Peyer's patch (tissue), 4 donors: ENCODE data around the gene ARSA. TPM values are rescaled to one million over a fixed set of nuclear protein-coding genes. Genes with fewer than 3 reads are reported as not detected.
A peak's percentile ranks its signal among the peaks of the same experiment; 100 is the strongest.
"Not testable (repeated sequence)": the region's sequence is repeated elsewhere in the genome, so short reads cannot be mapped to it uniquely, and the experiment has no call there.

Experiments used
- DNase-seq, 3 donors: peaks; one replicate each; pipeline ENCODE4 v3.0.0-alpha.2; 2017 to 2019
- H3K27ac ChIP-seq, 4 donors: fragments of 200-600 bp; sonication (generic); one replicate each; pipeline ENCODE4 v1.5.1; 2016 to 2019
- H3K27me3 ChIP-seq, 2 donors: fragments of 200-600 bp; sonication (generic); one replicate each; pipeline ENCODE4 v1.5.1; 2019
- H3K36me3 ChIP-seq, 3 donors: fragments of 200-600 bp; sonication (generic); one replicate each; pipeline ENCODE4 v1.5.1; 2016 to 2019
- H3K4me1 ChIP-seq, 4 donors: fragments of 200-600 bp; sonication (generic); one replicate each; pipeline ENCODE4 v1.5.1; 2016 to 2019
- H3K4me3 ChIP-seq, 4 donors: fragments of 200-600 bp; sonication (generic); 1 replicate in 3 of 4; 2 replicates in 1 of 4; pipeline ENCODE4 v1.5.1; 2016 to 2019; ENCODE audit warnings: mild to moderate bottlenecking in 1 of 4
- H3K9me3 ChIP-seq, 4 donors: fragments of 200-600 bp; sonication (generic); one replicate each; pipeline ENCODE4 v1.5.1; 2016 to 2019; ENCODE audit warnings: mild to moderate bottlenecking in 1 of 4
- POLR2A ChIP-seq, 2 donors: fragments of 450-650 bp; IDR thresholded peaks; one replicate each; pipeline ENCODE4 v1.5.1; 2017; ENCODE audit warnings: antibody characterized with exemption in 2 of 2, mild to moderate bottlenecking in 2 of 2, moderate library complexity in 2 of 2
- total RNA-seq, 4 donors: library from RNA; depleted of rRNA; stranded (reverse); fragments of >200 nt; gene quantifications; one replicate each; pipeline ENCODE4 v1.1.0, GENCODE V29; 2016
- TF ChIP-seq, protein P1 (sequence below), 6 experiments: fragments of 450-650 bp in 4 of 6; fragments of 200-600 bp in 2 of 6; sonication (generic) in 1 of 6; IDR thresholded peaks; one replicate each; pipeline ENCODE4 v1.5.1; 2017 to 2019; ENCODE audit warnings: antibody characterized with exemption in 6 of 6, mild to moderate bottlenecking in 3 of 6, moderate library complexity in 1 of 6

Gene ARSA
- total RNA-seq, 4 donors from 2014 or later, result 84.2 to 130 (median 124) TPM

DNA sequence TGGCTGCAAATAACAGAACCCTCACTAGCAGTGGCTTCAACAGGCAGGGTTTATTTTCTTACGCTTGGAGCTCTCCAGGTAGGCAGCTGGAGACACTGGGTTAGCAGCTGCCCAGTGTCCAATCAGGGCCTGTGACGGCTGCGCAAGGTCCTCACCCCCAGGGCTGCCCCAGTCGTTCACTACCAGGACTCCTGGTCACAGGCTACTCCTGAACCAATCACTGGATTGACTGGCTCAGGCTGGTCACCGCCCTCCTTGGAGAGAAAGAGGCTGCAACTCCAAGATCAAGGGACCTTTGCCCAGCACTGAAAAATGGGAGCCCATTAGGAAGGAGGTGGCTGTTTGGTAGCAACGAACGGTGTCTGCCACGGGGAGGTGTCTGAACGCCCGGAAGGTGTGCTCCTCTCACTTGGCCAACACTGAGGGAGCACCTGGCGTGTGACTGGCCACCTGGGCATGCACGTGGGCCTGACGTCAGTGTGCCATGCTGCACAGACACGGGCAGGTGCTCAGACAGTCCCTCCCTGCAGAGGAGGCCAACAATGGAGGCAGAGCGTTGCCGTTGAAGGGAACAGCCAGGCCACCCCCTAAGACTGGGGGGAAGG, 5.1 kb downstream of the ARSA start:
- Histone ChIP-seq H3K4me3 (peak overlapping the region in 2 of 4 donors; percentile 9 to 45), H3K4me1 (peaks cover 0 to 56% (median 15%) of the 10 kb centered on the region in 4 donors)
- TF ChIP-seq, protein P1, sequence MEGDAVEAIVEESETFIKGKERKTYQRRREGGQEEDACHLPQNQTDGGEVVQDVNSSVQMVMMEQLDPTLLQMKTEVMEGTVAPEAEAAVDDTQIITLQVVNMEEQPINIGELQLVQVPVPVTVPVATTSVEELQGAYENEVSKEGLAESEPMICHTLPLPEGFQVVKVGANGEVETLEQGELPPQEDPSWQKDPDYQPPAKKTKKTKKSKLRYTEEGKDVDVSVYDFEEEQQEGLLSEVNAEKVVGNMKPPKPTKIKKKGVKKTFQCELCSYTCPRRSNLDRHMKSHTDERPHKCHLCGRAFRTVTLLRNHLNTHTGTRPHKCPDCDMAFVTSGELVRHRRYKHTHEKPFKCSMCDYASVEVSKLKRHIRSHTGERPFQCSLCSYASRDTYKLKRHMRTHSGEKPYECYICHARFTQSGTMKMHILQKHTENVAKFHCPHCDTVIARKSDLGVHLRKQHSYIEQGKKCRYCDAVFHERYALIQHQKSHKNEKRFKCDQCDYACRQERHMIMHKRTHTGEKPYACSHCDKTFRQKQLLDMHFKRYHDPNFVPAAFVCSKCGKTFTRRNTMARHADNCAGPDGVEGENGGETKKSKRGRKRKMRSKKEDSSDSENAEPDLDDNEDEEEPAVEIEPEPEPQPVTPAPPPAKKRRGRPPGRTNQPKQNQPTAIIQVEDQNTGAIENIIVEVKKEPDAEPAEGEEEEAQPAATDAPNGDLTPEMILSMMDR (IDR thresholded peaks at IDR 0.05), result peak in 3 of 6 experiments; percentile 31 to 44 (median 39)
- peak; percentile 22 to 75 for TF ChIP-seq POLR2A (IDR thresholded peaks at IDR 0.05)

DNA sequence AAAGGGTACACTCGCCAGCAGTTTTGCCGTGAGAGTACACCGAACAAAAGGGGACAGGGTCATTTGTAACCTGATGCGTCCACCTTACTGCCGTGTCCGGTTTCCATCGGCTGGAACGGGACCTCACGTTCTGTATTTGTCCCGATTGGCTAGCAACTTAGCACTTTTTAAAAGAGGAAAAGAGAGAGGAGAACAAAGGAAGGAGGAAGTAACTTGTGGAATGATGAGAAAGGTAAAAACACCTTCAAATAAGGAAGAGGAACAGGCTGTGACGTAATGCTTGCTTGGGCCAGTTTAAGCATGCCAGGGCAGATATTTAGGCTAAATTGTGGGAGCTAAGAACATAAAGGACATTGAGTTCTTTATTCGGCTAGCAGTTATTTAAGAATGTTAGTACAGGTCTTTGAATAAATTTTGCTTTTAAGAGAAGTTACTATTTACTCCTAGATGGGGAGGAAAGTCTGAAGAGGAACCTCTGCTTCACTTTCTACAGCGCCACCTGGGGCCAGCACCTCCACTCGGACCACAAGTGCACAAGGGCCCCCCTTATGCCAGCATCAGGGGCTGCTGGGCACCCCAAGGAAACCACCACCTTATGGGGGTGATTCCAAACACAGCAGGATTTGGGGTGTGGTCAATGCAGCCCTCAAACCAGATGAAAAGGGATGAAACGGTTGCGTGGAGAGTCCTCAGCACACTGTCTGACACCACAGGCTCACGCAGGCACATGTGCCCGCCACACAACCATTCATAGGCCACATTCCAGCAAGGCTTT, 5.8 kb downstream of the ARSA start:
- H3K4me3 ChIP-seq, result peak overlapping the region; percentile 20 to 51 (median 38)
- no peaks in the 10 kb centered on the region for H3K9me3 ChIP-seq
- peak overlapping the region; percentile 82 to 91 (median 88) for H3K27ac ChIP-seq
- peaks cover 0 to 50% (median 11%) of the 10 kb centered on the region in 4 donors for H3K4me1 ChIP-seq
- H3K27me3 ChIP-seq, result no peaks in the 10 kb centered on the region
- TF ChIP-seq, protein P1 (IDR thresholded peaks at IDR 0.05), result peak; percentile 8 to 50 (median 38)
- no peak for TF ChIP-seq POLR2A (IDR thresholded peaks at IDR 0.05)
- DNase-seq, result peak; percentile 44 to 79 (median 71)
- peaks cover 0 to 6% (median 0%) of the 10 kb centered on the region in 3 donors for H3K36me3 ChIP-seq

More for the DNA sequence above, 5.1 kb downstream of the ARSA start:
- H3K27ac ChIP-seq, result peak overlapping the region; percentile 82 to 91 (median 88)
- no peaks in the 10 kb centered on the region for H3K27me3 ChIP-seq
- no peaks in the 10 kb centered on the region for H3K9me3 ChIP-seq
- peaks cover 0 to 6% (median 0%) of the 10 kb centered on the region in 3 donors for H3K36me3 ChIP-seq
- DNase-seq, result peak in 2 of 3 donors; percentile 93 to 95

- Histone ChIP-seq H3K4me1 (peaks cover 0 to 43% (median 8%) of the 10 kb centered on the region in 4 donors), H3K4me3 (peak overlapping the region; percentile 20 to 51 (median 38)), H3K27ac (peak overlapping the region; percentile 82 to 91 (median 88)), H3K36me3 (peaks cover 0 to 6% (median 0%) of the 10 kb centered on the region in 3 donors), H3K27me3 (no peaks in the 10 kb centered on the region), H3K9me3 (no peaks in the 10 kb centered on the region)
- TF ChIP-seq, protein P1 (IDR thresholded peaks at IDR 0.05), result no peak
- no peak for TF ChIP-seq POLR2A (IDR thresholded peaks at IDR 0.05)
- DNase-seq, result peak in 2 of 3 donors; percentile 56 to 72
Measured at GRCh38 chr22:50621356-50621880, 6.5 kb downstream of the ARSA start.

DNA sequence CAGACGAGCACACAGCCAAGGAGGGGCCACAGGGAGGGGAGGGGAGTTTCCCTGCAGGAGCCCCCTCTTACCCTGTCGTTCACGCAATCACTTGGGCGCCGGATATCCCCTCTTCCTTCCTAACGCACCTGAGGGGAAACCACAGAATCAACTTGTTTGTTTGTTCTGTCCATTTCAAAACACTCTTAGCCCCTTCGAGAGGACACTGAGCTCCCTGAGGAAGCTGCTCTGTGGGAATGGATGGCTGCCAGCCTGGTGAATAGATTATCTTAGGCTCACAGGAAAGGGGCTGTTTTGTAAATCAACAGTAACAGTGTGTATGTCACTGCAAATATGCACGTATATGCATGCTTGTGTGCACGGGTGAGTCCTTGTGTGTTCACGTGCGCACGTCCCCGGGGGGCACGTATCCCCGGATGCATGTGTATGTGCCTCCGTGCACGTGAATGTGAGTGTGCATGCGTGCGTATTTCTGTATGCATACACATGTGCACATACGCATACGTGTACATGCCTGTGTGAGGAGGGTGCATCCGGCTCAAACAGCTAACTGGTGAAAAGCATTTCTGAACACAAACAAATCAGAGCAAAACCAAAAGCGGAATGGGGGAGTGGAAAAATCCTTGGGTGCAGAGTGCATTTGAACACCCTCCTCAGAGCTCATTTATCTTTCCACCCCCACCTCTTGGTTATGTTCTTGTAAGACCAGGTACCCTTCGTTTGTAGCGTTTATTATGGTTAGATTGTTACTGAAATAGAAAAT, 7.2 kb downstream of the ARSA start:
- Histone ChIP-seq H3K27me3 (no peaks in the 10 kb centered on the region), H3K36me3 (peaks cover 0 to 6% (median 0%) of the 10 kb centered on the region in 3 donors), H3K4me1 (peaks cover 0 to 37% (median 8%) of the 10 kb centered on the region in 4 donors), H3K27ac (peak overlapping the region; percentile 82 to 91 (median 88)), H3K9me3 (no peaks in the 10 kb centered on the region), H3K4me3 (peak overlapping the region; percentile 20 to 51 (median 38))
- TF ChIP-seq, protein P1 (IDR thresholded peaks at IDR 0.05), result peak in 4 of 6 experiments; percentile 82 to 84 (median 83)
- no peak for TF ChIP-seq POLR2A (IDR thresholded peaks at IDR 0.05)
- peak; percentile 73 to 89 (median 82) for DNase-seq

DNA sequence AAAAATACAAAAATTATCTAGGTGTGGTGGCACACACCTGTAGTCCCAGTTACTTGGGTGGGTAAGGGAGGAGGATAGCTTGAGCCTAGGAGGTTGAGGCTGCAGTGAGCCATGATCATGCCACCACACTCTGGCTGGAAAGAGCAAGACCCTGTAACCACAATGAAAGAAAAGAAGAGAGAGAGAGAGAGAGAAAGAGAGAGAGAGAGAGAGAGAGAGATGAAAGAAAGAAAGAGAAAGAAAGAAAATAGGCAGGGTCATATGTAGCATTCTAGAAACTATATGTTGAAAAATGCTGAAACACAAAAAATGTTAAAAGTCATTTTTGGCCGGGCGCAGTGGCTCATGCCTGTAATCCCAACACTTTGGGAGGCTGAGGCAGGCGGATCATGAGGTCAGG, 13.7 kb downstream of the ARSA start:
- H3K27ac ChIP-seq, result peak overlapping the region in 1 of 4 donors; percentile 87

More for the DNA sequence above, 13.7 kb downstream of the ARSA start:
- not testable (repeated sequence) for DNase-seq, H3K27me3 ChIP-seq, H3K4me3 ChIP-seq, H3K36me3 ChIP-seq, H3K9me3 ChIP-seq
- H3K4me1 ChIP-seq, result peaks cover 0 to 19% (median 2%) of the 10 kb centered on the region in 4 donors
